H9 (cell line): ENCODE data around the gene CELF5. TPM values are rescaled to one million over a fixed set of nuclear protein-coding genes. Genes with fewer than 3 reads are reported as not detected.

Source experiments
- DNase-seq: peaks from one replicate; pipeline ENCODE4 v3.0.0-alpha.2; 2017
- H2AFZ ChIP-seq: one replicate; pipeline ENCODE4 v1.6.1; 2013; ENCODE audit warnings: mild to moderate bottlenecking, low read length, control low read depth, moderate library complexity
- H2AK5ac ChIP-seq: 2 replicates; pipeline ENCODE4 v1.6.1; 2013; ENCODE audit warnings: low read length, control low read depth, mixed read lengths; ENCODE audit not compliant: insufficient read length
- H2BK120ac ChIP-seq: one replicate; pipeline ENCODE4 v1.6.1; 2013; ENCODE audit warnings: low read depth, mild to moderate bottlenecking, low read length, control low read depth, inconsistent platforms; ENCODE audit not compliant: poor library complexity, severe bottlenecking
- H2BK12ac ChIP-seq: 2 replicates; pipeline ENCODE4 v1.6.1; 2013; ENCODE audit warnings: low read length, control low read depth, mixed read lengths, low read depth; ENCODE audit not compliant: insufficient read length
- H2BK15ac ChIP-seq: 2 replicates; pipeline ENCODE4 v1.6.1; 2013; ENCODE audit warnings: low read depth, low read length, control low read depth
- H2BK20ac ChIP-seq: one replicate; pipeline ENCODE4 v1.6.1; 2013; ENCODE audit warnings: low read depth, mild to moderate bottlenecking, low read length, control low read depth, inconsistent platforms; ENCODE audit not compliant: poor library complexity, severe bottlenecking
- H2BK5ac ChIP-seq: 2 replicates; pipeline ENCODE4 v1.6.1; 2013; ENCODE audit warnings: low read length, control low read depth, mixed read lengths; ENCODE audit not compliant: insufficient read length
- H3K14ac ChIP-seq: 2 replicates; pipeline ENCODE4 v1.6.1; 2013; ENCODE audit warnings: low read length, control low read depth; ENCODE audit not compliant: insufficient read depth
- H3K18ac ChIP-seq: 2 replicates; pipeline ENCODE4 v1.6.1; 2013; ENCODE audit warnings: low read depth, mild to moderate bottlenecking, mixed read lengths, low read length, control low read depth; ENCODE audit not compliant: insufficient read length
- H3K23ac ChIP-seq: 2 replicates; pipeline ENCODE4 v1.6.1; 2013; ENCODE audit warnings: low read length, control low read depth, mixed read lengths, low read depth; ENCODE audit not compliant: insufficient read length
- H3K23me2 ChIP-seq: 2 replicates; pipeline ENCODE4 v1.6.1; 2013; ENCODE audit warnings: low read depth, mild to moderate bottlenecking, mixed read lengths, low read length, control low read depth; ENCODE audit not compliant: insufficient read length, poor library complexity, severe bottlenecking
- H3K27ac ChIP-seq: 2 replicates; pipeline ENCODE4 v1.5.1; 2013; ENCODE audit warnings: low read length, control low read depth, mixed read lengths, low read depth; ENCODE audit not compliant: insufficient read length
- H3K27me3 ChIP-seq: 2 replicates; pipeline ENCODE4 v1.6.1; 2013; ENCODE audit warnings: low read length, control low read depth, inconsistent platforms; ENCODE audit not compliant: insufficient read depth
- H3K4ac ChIP-seq: 2 replicates; pipeline ENCODE4 v1.6.1; 2013; ENCODE audit warnings: low read depth, mild to moderate bottlenecking, control low read depth, inconsistent platforms, low read length, moderate library complexity
- H3K4me1 ChIP-seq: 2 replicates; pipeline ENCODE4 v1.6.1; 2013; ENCODE audit warnings: low read length, control low read depth, inconsistent platforms; ENCODE audit not compliant: insufficient read depth
- H3K4me2 ChIP-seq: 2 replicates; pipeline ENCODE4 v1.6.1; 2013; ENCODE audit warnings: low read length, control low read depth, mixed read lengths; ENCODE audit not compliant: insufficient read length, insufficient read depth
- H3K56ac ChIP-seq: 2 replicates; pipeline ENCODE4 v1.6.1; 2013; ENCODE audit warnings: low read depth, mild to moderate bottlenecking, mixed read lengths, low read length, control low read depth; ENCODE audit not compliant: insufficient read length
- H3K79me1 ChIP-seq: 2 replicates; pipeline ENCODE4 v1.6.1; 2013; ENCODE audit warnings: low read depth, mild to moderate bottlenecking, moderate library complexity, low read length, control low read depth, inconsistent platforms; ENCODE audit not compliant: insufficient read depth, poor library complexity, severe bottlenecking
- H3K79me2 ChIP-seq: 2 replicates; pipeline ENCODE4 v1.6.1; 2013; ENCODE audit warnings: low read length, control low read depth, inconsistent platforms; ENCODE audit not compliant: insufficient read depth
- H3K9ac ChIP-seq: 2 replicates; pipeline ENCODE4 v1.6.1; 2013; ENCODE audit warnings: low read length, control low read depth, mixed read lengths; ENCODE audit not compliant: insufficient read length; ENCODE audit errors: extremely low read depth
- H3K9me3 ChIP-seq: one replicate; pipeline ENCODE4 v1.6.1; 2013; ENCODE audit warnings: low read depth, low read length, inconsistent platforms; ENCODE audit not compliant: control insufficient read depth
- H3T11ph ChIP-seq: one replicate; pipeline ENCODE4 v1.6.1; 2013; ENCODE audit warnings: mild to moderate bottlenecking, low read length, control low read depth, inconsistent platforms
- H4K20me1 ChIP-seq: one replicate; pipeline ENCODE4 v1.6.1; 2013; ENCODE audit not compliant: control insufficient read depth, insufficient read length, insufficient read depth
- H4K5ac ChIP-seq: 2 replicates; pipeline ENCODE4 v1.6.1; 2013; ENCODE audit warnings: low read depth, mild to moderate bottlenecking, mixed read lengths, low read length, control low read depth; ENCODE audit not compliant: insufficient read length
- H4K8ac ChIP-seq: replicated peaks from 2 replicates; pipeline ENCODE4 v1.6.1; 2013; ENCODE audit warnings: low read length, control low read depth, mixed read lengths, low read depth; ENCODE audit not compliant: insufficient read length
- H4K91ac ChIP-seq: 2 replicates; pipeline ENCODE4 v1.6.1; 2013; ENCODE audit warnings: low read depth, mild to moderate bottlenecking, moderate library complexity, mixed read lengths, low read length, control low read depth; ENCODE audit not compliant: insufficient read length
- H3K27ac Mint-ChIP-seq, 3 experiments: 2 replicates in 2 of 3; 3 replicates in 1 of 3; pipeline ENCODE4 v1.8.0; 2020 to 2021; ENCODE audit warnings: mixed read lengths in 3 of 3, mild to moderate bottlenecking in 1 of 3, moderate library complexity in 1 of 3
- H3K27me3 Mint-ChIP-seq: 2 replicates; pipeline ENCODE4 v1.8.0; 2021; ENCODE audit warnings: low read depth, mild to moderate bottlenecking, moderate library complexity, mixed read lengths
- H3K36me3 Mint-ChIP-seq, 3 experiments: 2 replicates in 2 of 3; 3 replicates in 1 of 3; pipeline ENCODE4 v1.8.0; 2020 to 2021; ENCODE audit warnings: low read depth in 3 of 3, mixed read lengths in 3 of 3; ENCODE audit not compliant: insufficient read depth in 1 of 3
- H3K4me1 Mint-ChIP-seq, 2 experiments: 2 replicates each; pipeline ENCODE4 v1.8.0; 2020; ENCODE audit warnings: mixed read lengths in 2 of 2
- H3K4me3 Mint-ChIP-seq, 2 experiments: 2 replicates in 1 of 2; 3 replicates in 1 of 2; pipeline ENCODE4 v1.8.0; 2020 to 2021; ENCODE audit warnings: mild to moderate bottlenecking in 2 of 2, mixed read lengths in 2 of 2, moderate library complexity in 1 of 2
- H3K9me3 Mint-ChIP-seq, 2 experiments: 2 replicates in 1 of 2; 3 replicates in 1 of 2; pipeline ENCODE4 v1.8.0; 2020; ENCODE audit warnings: mild to moderate bottlenecking in 2 of 2, mixed read lengths in 2 of 2, moderate library complexity in 1 of 2
- WGBS: extraction: QIAGEN DNeasy Blood & Tissue Kit; methylation state at CpG from one replicate; pipeline ENCODE4 v1.1.7; 2013; ENCODE audit warnings: missing lambda C conversion rate, low lambda C conversion rate, mixed read lengths; ENCODE audit not compliant: insufficient read length; ENCODE audit errors: extremely low coverage; 5-methylcytosine and 5-hydroxymethylcytosine counted together
- total RNA-seq: library from RNA; stranded (reverse); gene quantifications from 2 replicates; pipeline ENCODE4 v1.2.1, GENCODE V29; 2021
- TF ChIP-seq, protein P1 (sequence below): fragments of 200-600 bp; sonication (generic); conservative IDR thresholded peaks from 3 replicates; pipeline ENCODE4 v1.8.0; 2021; ENCODE audit warnings: antibody characterized with exemption, mild to moderate bottlenecking

Gene CELF5
- total RNA-seq, 1 experiment from 2014 or later: 4.8 TPM

GRCh38 chr19:3328743-3329142 lies 104.3 kb downstream of the CELF5 start:
- TF ChIP-seq, protein P1, sequence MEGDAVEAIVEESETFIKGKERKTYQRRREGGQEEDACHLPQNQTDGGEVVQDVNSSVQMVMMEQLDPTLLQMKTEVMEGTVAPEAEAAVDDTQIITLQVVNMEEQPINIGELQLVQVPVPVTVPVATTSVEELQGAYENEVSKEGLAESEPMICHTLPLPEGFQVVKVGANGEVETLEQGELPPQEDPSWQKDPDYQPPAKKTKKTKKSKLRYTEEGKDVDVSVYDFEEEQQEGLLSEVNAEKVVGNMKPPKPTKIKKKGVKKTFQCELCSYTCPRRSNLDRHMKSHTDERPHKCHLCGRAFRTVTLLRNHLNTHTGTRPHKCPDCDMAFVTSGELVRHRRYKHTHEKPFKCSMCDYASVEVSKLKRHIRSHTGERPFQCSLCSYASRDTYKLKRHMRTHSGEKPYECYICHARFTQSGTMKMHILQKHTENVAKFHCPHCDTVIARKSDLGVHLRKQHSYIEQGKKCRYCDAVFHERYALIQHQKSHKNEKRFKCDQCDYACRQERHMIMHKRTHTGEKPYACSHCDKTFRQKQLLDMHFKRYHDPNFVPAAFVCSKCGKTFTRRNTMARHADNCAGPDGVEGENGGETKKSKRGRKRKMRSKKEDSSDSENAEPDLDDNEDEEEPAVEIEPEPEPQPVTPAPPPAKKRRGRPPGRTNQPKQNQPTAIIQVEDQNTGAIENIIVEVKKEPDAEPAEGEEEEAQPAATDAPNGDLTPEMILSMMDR: no peak
- Histone ChIP-seq H3K23ac (no peak overlapping the region), H2BK20ac (no peak overlapping the region), H3T11ph (no peak overlapping the region), H2BK15ac (no peak overlapping the region), H4K91ac (no peak overlapping the region), H2AFZ (no peak overlapping the region), H4K8ac (no peak overlapping the region), H2AK5ac (no peak overlapping the region), H3K4me2 (no peak overlapping the region), H3K18ac (no peak overlapping the region), H2BK120ac (no peak overlapping the region), H3K14ac (no peak overlapping the region), H3K4me1 (no peaks in the 10 kb centered on the region), H2BK5ac (no peak overlapping the region), H3K27ac (no peak overlapping the region), H3K4ac (no peak overlapping the region), H3K56ac (no peak overlapping the region), H3K79me2 (no peaks in the 10 kb centered on the region), H3K79me1 (no peaks in the 10 kb centered on the region), H3K23me2 (no peaks in the 10 kb centered on the region), H4K5ac (no peak overlapping the region), H2BK12ac (no peak overlapping the region), H3K9me3 (no peaks in the 10 kb centered on the region), H3K9ac (no peak overlapping the region), H4K20me1 (no peaks in the 10 kb centered on the region), H3K27me3 (no peaks in the 10 kb centered on the region; the same call in 1 of the 2 replicates)
- no peaks in the 10 kb centered on the region for H3K36me3 Mint-ChIP-seq
- no peaks in the 10 kb centered on the region for H3K9me3 Mint-ChIP-seq
- H3K27me3 Mint-ChIP-seq: peaks cover 54% of the 10 kb centered on the region
- no peak overlapping the region for H3K27ac Mint-ChIP-seq
- WGBS: no CpG with 5 or more reads among the region's 3 CpGs
- H3K4me3 Mint-ChIP-seq: no peak overlapping the region
- no peak for DNase-seq
- no peaks in the 10 kb centered on the region for H3K4me1 Mint-ChIP-seq
